ENCODE data around the gene KCNQ1.
A peak's percentile ranks its signal among the peaks of the same experiment; 100 is the strongest.

The KCNQ1 gene

GRCh38 chr11:2806351-2807024 is 361.7 kb downstream of the KCNQ1 start:
- Mint-ChIP-seq H3K9me3 (no peaks in the 10 kb centered on the region), H3K4me1 (peaks cover 14% of the 10 kb centered on the region), H3K27ac (no peak overlapping the region), H3K36me3 (no peaks in the 10 kb centered on the region), H3K4me3 (no peak overlapping the region)
- no peak for ATAC-seq
- no peak for DNase-seq (ENCODE audit: low spot score in 2 of 2)

- Mint-ChIP-seq H3K9me3 (no peaks in the 10 kb centered on the region), H3K4me1 (peaks cover 16% of the 10 kb centered on the region), H3K27ac (no peak overlapping the region), H3K4me3 (no peak overlapping the region), H3K36me3 (no peaks in the 10 kb centered on the region)
- ATAC-seq = no peak
- no peak for DNase-seq (ENCODE audit: low spot score in 2 of 2)
These were observed 362.3 kb downstream of the KCNQ1 start for GRCh38 chr11:2807025-2807681.

GRCh38 chr11:2807801-2808241 is 363.0 kb downstream of the KCNQ1 start:
- ATAC-seq = no peak
- no peak for DNase-seq (ENCODE audit: low spot score in 2 of 2)

GRCh38 chr11:2808850-2809846 is 364.3 kb downstream of the KCNQ1 start:
- Mint-ChIP-seq H3K27ac (no peak overlapping the region), H3K36me3 (no peaks in the 10 kb centered on the region), H3K4me3 (no peak overlapping the region), H3K4me1 (peaks cover 26% of the 10 kb centered on the region), H3K9me3 (no peaks in the 10 kb centered on the region)
- no peak for DNase-seq (ENCODE audit: low spot score in 2 of 2)
- peak; percentile 26 for ATAC-seq

More at GRCh38 chr11:2807801-2808241, 363.0 kb downstream of the KCNQ1 start:
- no peaks in the 10 kb centered on the region for H3K9me3 Mint-ChIP-seq
- H3K27ac Mint-ChIP-seq = no peak overlapping the region
- peaks cover 23% of the 10 kb centered on the region for H3K4me1 Mint-ChIP-seq
- no peak overlapping the region for H3K4me3 Mint-ChIP-seq
- H3K36me3 Mint-ChIP-seq = no peaks in the 10 kb centered on the region

- ATAC-seq = no peak
- H3K4me3 Mint-ChIP-seq = no peak overlapping the region
- no peaks in the 10 kb centered on the region for H3K9me3 Mint-ChIP-seq
- H3K36me3 Mint-ChIP-seq = no peaks in the 10 kb centered on the region
- DNase-seq (ENCODE audit: low spot score in 2 of 2) = no peak
- peaks cover 26% of the 10 kb centered on the region for H3K4me1 Mint-ChIP-seq
- H3K27ac Mint-ChIP-seq = no peak overlapping the region
These were observed 365.0 kb downstream of the KCNQ1 start for GRCh38 chr11:2809854-2810253.

- ATAC-seq = no peak
- DNase-seq (ENCODE audit: low spot score in 2 of 2) = no peak
- Mint-ChIP-seq H3K4me3 (no peak overlapping the region), H3K9me3 (no peaks in the 10 kb centered on the region), H3K27ac (no peak overlapping the region), H3K4me1 (peaks cover 26% of the 10 kb centered on the region), H3K36me3 (no peaks in the 10 kb centered on the region)
These were observed 365.8 kb downstream of the KCNQ1 start for GRCh38 chr11:2810411-2811205.

GRCh38 chr11:2811206-2812091 is 366.6 kb downstream of the KCNQ1 start:
- no peak overlapping the region for H3K27ac Mint-ChIP-seq
- ATAC-seq (no peak), DNase-seq (ENCODE audit: low spot score in 2 of 2) (no peak)
- peaks cover 5% of the 10 kb centered on the region for H3K9me3 Mint-ChIP-seq
- no peak overlapping the region for H3K4me3 Mint-ChIP-seq
- H3K36me3 Mint-ChIP-seq = no peaks in the 10 kb centered on the region
- peaks cover 26% of the 10 kb centered on the region for H3K4me1 Mint-ChIP-seq

GRCh38 chr11:2812371-2812991 is 367.7 kb downstream of the KCNQ1 start:
- no peaks in the 10 kb centered on the region for H3K36me3 Mint-ChIP-seq
- peaks cover 26% of the 10 kb centered on the region for H3K4me1 Mint-ChIP-seq
- no peak for DNase-seq (ENCODE audit: low spot score in 2 of 2)
- no peak overlapping the region for H3K27ac Mint-ChIP-seq
- H3K4me3 Mint-ChIP-seq = no peak overlapping the region
- peaks cover 5% of the 10 kb centered on the region for H3K9me3 Mint-ChIP-seq
- no peak for ATAC-seq

- H3K4me3 Mint-ChIP-seq = no peak overlapping the region
- no peak overlapping the region for H3K27ac Mint-ChIP-seq
- no peak for DNase-seq (ENCODE audit: low spot score in 2 of 2)
- peaks cover 26% of the 10 kb centered on the region for H3K4me1 Mint-ChIP-seq
- peaks cover 5% of the 10 kb centered on the region for H3K9me3 Mint-ChIP-seq
- no peaks in the 10 kb centered on the region for H3K36me3 Mint-ChIP-seq
- ATAC-seq = no peak
These were observed 368.5 kb downstream of the KCNQ1 start for GRCh38 chr11:2813141-2813908.

- ATAC-seq = no peak
These were observed 369.2 kb downstream of the KCNQ1 start for GRCh38 chr11:2813968-2814367.

GRCh38 chr11:2814751-2815150 is 369.9 kb downstream of the KCNQ1 start:
- no peak for ATAC-seq
- no peak overlapping the region for H3K27ac Mint-ChIP-seq
- no peaks in the 10 kb centered on the region for H3K36me3 Mint-ChIP-seq
- no peak overlapping the region for H3K4me3 Mint-ChIP-seq
- peaks cover 5% of the 10 kb centered on the region for H3K9me3 Mint-ChIP-seq
- H3K4me1 Mint-ChIP-seq = peaks cover 13% of the 10 kb centered on the region
- DNase-seq (ENCODE audit: low spot score in 2 of 2) = no peak

More at GRCh38 chr11:2813968-2814367, 369.2 kb downstream of the KCNQ1 start:
- no peak overlapping the region for H3K4me3 Mint-ChIP-seq
- no peaks in the 10 kb centered on the region for H3K36me3 Mint-ChIP-seq
- no peak for DNase-seq (ENCODE audit: low spot score in 2 of 2)
- H3K9me3 Mint-ChIP-seq = peaks cover 5% of the 10 kb centered on the region
- no peak overlapping the region for H3K27ac Mint-ChIP-seq
- H3K4me1 Mint-ChIP-seq = peaks cover 20% of the 10 kb centered on the region

- ATAC-seq = no peak
- Mint-ChIP-seq H3K4me1 (peaks cover 12% of the 10 kb centered on the region), H3K27ac (no peak overlapping the region), H3K4me3 (no peak overlapping the region), H3K36me3 (no peaks in the 10 kb centered on the region), H3K9me3 (peaks cover 8% of the 10 kb centered on the region)
- no peak for DNase-seq (ENCODE audit: low spot score in 2 of 2)
These were observed 371.1 kb downstream of the KCNQ1 start for GRCh38 chr11:2815762-2816496.
